GM12872 (cell line): ENCODE results near the gene PAAF1.

ENCODE experiments used
- TF ChIP-seq, protein P1 (sequence below): IDR thresholded peaks from 3 replicates; pipeline ENCODE4 v1.5.1; 2011; ENCODE audit warnings: low read depth, mild to moderate bottlenecking, low read length, moderate library complexity; ENCODE audit not compliant: insufficient read depth

PAAF1 gene

DNA sequence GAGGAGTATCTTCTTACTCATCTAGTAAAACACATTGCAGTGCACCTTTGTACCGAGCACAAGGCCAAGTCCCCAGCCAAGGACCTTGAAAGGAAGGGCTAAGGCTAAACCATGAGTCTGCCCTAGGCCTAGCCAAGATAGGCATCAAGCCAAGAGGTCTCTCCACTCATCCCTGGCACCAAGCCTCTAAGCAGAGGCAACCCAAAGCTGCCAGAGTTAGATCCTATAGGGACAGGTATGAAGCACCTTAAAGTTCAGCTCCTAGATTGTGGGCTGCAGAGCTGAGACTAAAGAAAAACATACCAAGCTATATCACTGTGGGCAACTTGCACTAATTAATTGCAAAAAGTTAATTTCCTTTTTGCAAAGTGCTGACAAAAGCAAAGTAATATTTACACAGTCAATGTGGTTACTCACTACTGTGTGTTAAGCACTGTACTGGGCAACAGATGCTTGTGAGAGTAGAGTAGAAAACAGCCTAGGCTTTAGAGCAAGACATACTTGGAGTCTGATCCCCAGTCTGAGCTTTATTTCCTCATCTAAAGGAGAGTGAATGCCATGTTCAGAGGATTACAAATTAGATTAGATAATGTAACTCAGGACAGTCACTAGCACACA, 7.4 kb upstream of the PAAF1 start:
- TF ChIP-seq, protein P1, sequence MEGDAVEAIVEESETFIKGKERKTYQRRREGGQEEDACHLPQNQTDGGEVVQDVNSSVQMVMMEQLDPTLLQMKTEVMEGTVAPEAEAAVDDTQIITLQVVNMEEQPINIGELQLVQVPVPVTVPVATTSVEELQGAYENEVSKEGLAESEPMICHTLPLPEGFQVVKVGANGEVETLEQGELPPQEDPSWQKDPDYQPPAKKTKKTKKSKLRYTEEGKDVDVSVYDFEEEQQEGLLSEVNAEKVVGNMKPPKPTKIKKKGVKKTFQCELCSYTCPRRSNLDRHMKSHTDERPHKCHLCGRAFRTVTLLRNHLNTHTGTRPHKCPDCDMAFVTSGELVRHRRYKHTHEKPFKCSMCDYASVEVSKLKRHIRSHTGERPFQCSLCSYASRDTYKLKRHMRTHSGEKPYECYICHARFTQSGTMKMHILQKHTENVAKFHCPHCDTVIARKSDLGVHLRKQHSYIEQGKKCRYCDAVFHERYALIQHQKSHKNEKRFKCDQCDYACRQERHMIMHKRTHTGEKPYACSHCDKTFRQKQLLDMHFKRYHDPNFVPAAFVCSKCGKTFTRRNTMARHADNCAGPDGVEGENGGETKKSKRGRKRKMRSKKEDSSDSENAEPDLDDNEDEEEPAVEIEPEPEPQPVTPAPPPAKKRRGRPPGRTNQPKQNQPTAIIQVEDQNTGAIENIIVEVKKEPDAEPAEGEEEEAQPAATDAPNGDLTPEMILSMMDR, result no peak

DNA sequence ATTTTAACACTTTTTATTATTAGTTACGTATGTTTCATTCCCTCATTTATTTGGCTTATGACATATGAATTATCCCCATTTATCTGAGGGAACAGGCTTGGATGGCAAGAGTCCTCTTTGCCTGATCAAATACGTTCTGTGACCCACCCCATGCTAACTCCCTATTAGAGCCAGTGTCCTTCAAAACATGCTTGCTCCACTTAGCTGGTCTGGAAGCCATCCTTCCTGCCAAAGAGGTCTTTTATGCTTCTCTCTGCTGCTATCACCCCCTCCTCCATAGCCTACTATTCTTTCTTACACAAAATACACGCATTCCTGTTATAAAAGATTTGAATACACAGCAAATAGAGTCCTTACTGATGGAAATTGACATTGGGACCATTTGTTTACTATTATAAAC, 6.5 kb upstream of the PAAF1 start:
- TF ChIP-seq, protein P1, result no peak

DNA sequence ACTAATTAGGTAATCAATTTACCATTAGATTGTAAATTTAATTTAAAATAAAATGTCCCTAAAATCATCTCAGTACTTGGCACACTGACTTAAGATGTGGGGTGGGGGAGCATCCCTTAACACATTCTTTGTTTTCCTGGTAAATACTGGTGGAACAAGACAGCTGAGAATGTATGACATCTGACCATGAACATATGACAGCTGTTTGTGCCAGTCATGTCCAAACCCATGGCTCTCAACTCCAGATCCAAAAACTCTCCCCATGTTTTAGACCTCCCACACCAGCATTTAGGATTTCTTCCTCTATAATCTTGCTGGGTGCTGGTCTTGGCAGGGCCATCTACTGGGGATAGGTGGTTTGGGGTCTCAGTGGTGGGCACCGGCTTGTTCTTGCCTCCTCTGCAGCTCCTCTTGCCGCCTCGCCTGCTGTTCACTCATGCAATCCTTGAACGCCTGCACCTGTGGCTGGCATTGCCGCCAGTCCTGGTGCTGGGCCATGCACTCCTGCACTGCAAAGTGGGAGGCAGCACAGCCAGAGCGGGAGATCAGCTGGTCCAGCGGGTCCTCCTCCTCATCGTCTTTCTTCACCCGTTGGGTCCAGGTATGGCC, 3.9 kb upstream of the PAAF1 start:
- TF ChIP-seq, protein P1, result no peak

DNA sequence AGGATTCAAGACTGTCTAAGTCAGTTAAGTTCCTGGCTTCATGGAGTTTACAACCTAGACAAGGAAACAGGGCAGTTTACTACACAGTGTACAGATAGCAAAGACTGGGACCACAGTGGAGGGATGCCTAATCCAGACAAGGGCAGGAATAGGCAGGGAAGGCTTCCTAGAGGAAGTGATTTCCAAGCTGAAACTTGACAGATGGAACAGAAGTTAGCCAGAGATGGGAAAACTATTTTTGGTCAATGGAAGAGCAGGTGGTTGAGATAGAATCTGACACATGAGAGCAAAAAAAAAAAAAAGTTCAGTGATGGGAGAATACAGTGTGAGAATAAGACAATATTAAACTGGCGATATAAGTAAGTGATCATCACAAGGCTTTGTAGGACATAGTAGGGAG, 1.4 kb upstream of the PAAF1 start:
- TF ChIP-seq, protein P1, result no peak

DNA sequence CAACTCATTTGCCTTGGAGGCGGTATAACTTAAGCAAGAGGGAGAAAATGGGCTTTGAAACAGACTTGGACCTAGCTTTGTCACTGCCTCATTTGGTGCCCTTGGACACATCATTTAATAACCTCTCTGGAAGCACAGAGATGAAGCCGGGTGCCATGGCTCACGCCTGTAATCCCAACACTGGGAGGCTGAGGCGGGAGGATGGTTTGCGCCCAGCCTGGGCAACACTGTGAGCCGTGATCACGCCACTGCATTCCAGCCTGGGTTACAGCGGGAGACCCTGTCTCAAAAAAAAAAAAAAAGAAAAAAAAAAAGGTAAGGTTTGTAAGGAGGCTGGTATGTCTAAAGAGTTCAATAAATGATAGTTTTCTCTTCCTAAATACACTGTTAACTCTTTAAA, 959 bp upstream of the PAAF1 start:
- TF ChIP-seq, protein P1, result no peak

DNA sequence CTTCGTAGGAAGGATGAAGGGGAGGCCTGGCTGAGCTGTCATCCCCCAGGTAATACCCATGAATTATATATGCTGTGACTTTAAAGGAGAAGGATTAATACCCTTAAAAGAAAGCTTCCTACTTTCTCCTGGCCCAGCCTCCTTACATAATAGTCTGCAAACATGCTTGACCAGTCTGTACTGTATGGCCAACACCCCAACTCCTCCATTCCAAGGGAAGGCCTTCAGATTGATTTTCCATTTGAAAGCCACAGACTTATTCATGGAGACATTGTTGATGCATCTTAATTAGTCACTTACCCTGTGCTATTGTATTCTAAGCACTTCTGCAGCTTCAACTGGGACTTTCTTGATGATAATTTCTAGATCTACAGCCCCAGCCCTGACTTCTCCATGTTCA, 2.0 kb downstream of the PAAF1 start:
- TF ChIP-seq, protein P1, result no peak

DNA sequence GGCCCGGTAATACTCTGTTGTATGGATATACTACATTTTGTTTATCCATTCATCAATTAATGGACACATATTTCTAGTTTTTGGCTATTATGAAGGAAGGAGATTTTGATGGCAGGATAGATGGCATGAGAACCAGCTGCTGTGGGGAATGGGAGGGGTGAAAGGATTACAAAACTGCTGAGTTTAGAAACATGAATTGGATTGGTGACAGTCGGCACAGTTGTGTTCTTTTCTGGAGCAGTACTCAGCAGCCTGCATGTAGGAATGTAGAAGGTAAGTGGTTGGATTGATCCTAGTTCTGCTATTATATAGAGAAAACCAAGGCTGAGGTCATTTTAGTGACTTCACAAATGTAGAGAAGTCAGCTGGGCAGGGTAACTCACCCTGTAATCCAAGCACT, 7.1 kb downstream of the PAAF1 start:
- TF ChIP-seq, protein P1, result no peak

DNA sequence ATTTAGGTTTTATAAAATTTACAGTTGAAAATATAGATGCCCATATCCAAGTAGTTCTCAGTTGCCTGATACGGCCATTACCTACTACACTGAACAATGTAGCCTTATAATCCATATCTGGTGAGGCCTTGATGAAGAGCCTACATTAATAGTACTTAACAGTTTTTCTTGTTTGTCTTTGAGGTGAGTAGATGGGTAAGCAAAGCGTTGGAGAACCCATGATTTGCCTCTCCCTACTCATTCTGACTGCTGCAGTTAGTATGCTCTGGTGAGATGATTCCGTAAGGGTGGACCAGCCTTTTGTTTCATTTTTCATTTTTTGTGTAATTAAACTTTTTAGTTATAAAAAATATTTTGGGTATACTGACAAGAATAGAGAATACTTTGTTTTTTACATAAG, 11.4 kb downstream of the PAAF1 start:
- TF ChIP-seq, protein P1, result no peak
